NCI-H1436 (cell line): ENCODE results near the gene HACD3.
"Not testable (repeated sequence)": the region's sequence is repeated elsewhere in the genome, so short reads cannot be mapped to it uniquely, and the experiment has no call there.

Experiments used
- DNase-seq: peaks from one replicate; lab custom pipeline; 2025; lab: John Stamatoyannopoulos, UW

Gene HACD3

DNA sequence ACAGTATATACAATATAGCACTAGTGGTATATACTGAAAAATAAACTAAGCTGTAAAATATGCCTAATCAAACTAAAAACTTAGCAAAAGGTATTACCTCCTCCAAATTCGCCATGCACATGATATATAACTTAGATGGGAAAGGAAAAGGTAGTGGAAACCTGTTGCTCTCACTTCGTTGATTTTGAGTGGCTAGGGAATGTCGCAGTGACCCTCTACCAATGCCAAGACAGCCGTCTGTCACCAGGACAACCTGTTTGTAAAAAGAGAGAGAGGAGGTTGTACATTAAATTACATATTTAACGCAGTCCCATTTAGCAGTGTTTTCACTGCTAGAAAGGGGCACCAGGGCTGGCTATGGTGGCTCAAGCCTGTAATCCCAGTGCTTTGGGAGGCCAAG lies 69.4 kb downstream of the HACD3 start:
- no peak for DNase-seq

DNA sequence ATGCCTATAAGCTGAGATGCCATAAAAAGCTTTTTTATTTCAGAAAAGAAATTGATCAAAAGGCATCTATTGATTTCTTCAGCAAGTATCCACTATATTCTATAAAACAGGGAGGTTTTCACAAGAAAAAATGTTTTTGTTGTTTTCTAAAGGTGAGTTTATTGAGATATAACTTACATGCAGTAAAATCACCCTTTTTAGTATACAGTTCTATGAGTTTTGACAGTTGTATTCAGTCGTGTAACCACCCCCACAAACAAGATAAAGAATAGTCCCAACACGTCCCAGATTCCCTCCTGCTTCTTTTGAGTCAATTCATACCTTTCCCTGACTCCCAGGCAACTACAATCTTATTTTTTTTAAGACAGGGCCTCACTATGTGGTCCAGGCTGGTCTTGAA lies 72.9 kb downstream of the HACD3 start:
- no peak for DNase-seq

DNA sequence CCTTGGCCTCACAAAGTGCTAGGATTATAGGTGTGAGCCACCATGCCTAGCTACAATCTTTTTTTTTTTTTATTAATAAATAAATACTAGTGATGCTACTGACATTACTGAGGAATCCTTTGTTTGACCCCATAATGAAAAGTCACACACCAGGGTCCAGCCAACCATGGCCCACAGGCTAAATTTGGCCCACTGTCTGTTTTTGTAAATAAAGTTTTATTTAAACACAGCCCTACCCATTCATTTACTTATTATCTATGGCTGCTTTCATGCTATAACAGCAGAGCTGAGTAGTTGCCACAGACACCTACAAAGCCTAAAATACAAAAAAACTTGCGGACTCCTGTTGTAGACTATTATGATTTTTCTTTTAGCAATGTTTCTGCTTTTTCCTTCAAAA lies 73.3 kb downstream of the HACD3 start:
- no peak for DNase-seq

DNA sequence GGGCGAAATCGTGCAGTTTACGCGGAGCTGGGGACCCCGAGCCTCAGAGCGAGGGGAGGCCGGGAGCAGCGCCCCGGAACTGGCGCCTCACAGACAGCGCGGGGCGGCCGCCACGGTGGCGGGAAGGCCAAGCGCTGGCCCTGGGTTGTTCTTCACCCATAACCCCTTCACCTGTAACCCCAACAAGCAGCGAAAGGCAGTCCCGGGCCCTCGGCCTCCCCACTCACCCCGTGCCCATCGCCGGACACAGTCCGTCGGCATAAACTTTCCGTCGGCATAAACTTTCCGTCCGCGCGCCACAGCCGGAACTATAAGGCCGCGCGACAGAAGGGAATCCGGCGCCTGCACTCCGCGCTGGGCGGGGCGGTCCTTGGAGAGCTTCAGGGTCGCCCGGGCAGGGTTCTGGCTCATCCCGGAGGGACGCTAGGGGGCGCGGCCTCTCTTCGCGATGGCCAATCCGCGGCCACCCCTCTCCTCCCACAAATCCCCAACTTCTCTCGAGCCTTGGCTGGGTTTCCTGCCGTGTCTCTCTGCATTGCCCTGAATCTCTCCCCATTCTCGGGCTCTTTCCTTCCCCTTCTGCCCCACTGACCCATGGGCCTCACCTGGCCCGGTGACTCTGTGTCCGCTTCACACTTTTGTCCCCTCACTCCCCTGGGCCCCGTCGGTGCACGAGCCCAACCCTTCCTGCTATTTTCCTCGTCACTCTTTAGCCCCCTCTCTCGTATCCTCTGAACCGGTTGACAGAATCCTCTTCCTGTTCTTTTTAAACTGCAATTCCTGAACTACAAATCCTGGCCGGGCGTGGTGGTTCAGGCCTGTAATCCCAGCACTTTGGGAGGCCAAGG lies 80.8 kb downstream of the HACD3 start, which contains the start of gene INTS14:
INTS14 (minus strand) TSS at position 261 of the 848 bp plus-strand sequence. CDS start 3,751 bp downstream, outside the sequence.
- peak; percentile 95 for DNase-seq

DNA sequence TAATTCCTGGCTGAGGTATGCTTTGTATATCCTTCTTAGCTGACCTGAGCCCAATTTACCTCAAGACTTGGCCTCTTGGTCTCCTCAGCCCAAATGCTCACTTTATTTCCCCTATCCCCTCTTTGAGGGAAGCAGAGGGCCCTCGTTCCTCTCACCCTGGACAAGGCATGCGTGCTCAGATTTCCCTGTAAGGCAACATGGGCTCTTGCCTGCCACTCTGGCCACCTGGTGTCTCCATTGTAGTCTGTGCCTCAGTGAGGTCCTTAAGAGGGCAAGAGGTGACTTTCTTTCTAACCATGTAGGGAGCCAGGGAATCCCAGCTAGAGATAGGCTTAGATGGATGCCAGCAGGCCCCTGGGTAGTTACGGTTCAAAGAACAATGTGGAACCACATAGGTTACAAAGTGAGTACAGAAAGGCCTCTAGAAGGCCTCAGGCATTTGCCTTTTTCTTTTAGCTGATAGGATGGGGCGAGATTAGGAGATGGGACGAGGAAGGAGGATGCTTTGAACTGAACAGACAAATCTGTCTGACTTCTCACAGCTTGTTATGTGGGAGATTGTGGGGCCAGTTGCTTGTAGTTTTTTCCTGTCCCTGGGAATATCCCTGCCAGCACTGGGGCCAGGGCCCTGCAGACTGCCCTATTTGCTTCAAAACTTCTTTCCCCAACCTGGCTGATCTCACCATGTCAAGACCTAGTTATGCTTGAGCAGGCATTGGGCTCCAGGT lies 81.8 kb downstream of the HACD3 start:
- no peak for DNase-seq

DNA sequence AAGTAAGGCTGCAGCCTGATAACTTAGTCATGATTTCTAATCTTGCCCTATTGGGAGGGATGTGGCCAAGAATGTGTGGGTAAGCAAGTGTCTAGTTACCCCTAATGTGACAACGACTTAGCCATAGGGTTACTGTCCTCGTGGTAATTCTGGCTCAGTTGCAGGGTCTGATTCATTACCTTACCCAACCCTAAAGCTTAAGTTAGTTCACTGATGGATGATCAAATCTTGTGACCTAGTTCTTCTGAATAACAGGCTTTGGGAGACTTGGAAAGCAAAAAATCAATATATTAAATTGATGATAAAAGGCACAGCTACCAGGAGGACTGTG lies 82.3 kb downstream of the HACD3 start:
- DNase-seq, result no peak

DNA sequence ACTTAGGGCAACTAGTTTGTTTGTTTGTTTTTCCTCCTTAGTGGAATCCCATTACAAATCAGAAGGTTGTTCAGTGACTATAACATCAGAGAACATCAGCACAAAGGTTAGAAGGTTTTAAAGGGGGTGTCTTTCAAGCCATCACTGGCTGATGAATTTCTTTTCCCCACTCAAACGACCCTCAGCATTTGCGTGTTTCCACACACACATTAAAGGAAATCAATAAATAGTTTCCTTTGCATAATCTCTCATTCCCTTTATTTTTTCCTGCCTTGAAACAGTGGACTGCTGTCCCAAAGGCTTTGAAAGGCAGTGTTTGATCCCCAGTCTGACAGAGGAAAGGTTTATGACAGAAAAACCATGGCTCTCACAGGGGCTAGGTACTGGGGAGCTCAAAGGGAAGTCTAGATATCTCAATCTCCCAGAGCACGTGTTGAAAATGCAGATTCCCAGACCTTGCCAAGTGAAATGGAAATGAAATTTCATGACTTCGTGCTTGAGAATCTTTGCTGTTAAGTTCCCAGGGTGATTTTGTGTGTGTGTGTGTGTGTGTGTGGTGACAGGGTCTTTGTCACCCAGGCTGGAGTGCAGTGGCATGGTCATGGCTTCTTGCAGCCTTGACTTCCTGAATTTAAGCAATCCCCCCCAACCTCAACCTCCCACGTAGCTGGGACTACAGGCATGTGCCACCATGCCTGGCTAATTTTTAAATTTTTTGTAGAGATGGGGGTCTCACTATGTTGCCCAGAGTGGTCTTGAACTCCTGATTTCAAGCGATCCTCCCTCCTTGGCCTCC lies 82.9 kb downstream of the HACD3 start:
- no peak for DNase-seq

DNA sequence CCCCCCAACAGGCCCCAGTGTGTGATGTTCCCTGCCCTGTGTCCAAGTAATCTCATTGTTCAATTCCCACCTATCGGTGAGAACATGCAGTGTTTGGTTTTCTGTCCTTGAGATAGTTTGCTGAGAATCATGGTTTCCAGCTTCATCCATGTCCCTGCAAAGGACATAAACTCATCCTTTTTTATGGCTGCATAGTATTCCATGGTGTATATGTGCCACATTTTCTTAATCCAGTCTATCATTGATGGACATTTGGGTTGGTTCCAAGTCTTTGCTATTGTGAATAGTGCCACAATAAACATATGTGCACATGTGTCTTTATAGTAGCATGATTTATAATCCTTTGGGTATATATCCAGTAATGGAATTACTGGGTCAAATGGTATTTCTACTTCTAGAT lies 85.6 kb downstream of the HACD3 start:
- not testable (repeated sequence) for DNase-seq

DNA sequence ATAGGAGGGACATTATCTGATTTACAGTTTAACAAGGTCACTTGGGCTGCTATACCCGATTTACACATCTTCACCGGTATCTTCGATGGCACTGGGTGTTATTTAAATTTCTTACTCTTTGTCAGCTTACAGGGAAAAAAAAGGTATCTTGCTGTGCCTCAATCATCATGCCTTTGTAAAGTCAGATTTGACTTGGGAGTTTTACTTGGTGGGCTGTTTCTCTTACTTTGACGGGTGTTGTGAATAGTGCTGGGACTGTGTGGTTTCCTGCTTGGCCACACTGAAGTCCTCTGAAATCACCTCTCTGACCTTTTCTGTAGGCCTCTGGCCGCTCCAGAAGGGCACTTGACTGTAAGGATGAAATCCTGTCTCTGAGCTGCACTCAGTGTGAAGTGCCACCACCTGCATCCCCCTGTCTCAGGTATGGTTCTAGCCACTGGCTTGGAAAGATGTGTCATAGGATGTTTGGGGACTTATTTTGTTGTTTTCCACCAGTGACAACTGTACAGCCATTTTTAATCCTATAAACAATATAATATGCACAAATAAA lies 88.4 kb downstream of the HACD3 start:
- DNase-seq, result no peak

DNA sequence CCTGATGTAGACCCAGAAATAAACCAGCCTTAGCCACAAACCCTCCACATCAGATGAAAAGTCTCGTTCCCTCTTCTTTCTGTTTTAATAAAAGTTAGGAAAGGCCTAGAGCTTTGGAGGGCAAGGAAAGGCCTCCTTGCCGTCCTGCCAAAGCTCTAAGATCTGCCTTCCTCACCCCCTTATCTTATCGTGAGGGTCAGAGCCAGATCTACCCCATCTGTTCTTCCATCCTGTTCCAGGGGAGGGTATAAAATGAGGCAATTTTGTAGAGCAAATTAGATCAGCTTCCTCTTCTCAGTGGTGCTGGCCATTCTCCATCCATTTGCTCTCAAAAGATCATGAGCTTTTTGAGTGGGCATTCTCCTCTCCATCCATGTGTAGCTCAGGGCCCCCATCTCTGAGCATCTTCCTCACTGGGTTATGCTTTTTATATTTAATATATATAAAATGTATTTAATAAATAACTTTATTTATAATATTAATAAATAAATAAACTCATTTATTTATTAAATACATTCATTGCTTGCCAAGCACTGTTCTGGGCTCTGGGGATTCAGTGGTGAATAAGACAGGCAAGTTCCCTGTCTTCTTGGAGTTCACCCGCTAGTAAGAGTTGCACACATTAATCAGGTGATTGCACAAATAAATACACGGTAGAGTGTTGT lies 89.5 kb downstream of the HACD3 start:
- no peak for DNase-seq

DNA sequence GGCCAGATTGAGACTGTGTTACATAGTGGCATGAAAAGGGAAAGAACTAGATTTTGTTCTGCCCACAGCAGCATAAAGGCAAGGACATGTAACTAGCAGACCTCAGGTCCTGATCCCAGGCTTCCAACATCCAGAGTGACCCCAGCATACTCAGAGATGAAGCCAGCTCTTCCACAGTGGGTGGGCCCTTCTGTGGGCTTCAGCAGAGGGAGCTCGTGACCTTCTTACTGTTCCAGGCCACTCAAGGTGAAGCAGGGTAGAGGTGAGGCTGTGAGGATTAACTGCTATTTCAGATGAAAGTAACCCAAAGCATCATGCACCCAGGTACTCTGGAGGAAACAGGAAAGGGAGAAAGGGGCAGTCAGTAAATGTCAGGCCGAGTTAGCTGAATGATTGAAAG lies 90.6 kb downstream of the HACD3 start:
- no peak for DNase-seq

DNA sequence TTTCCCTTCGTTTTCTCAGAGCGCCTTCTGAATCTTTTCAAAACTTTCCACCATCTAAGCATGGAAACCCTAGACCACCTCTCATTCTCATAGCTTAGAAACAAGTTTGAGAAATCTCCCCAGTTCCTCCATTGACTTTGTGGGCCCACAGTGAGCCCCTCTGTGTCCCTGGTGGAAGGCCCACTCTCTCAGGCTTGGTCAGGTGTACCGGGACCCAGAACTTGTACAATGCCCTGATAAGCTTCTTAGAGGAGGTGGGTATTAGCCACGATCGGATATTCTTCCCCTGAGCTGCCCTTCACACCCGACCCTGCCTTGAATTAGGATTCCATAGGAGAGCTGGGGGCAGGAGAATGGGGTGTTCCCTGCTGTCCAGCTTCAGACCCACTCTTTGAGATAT lies 91.4 kb downstream of the HACD3 start, which contains the start of gene SLC24A1:
SLC24A1 (plus strand) TSS at position 301 of the 400 bp plus-strand sequence. CDS start 2,143 bp downstream, outside the sequence.
- no peak for DNase-seq

DNA sequence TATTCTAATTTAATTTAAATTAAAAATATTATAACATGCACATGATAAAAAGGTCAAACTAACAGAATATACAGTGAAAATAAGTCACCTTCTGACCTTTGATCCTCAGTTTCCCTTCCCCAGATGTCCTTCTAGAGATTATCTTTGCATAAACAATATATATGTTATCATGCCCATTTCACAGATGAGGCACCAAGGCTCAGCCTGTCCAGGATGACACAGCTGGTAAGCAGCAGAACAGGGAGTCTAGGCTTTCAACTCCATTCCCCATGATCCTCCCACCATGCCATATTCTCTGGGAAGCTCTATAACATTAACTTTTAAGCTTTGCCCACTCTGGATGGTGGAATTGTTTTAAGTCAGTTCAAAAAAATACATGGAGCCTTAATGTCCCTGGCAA lies 92.8 kb downstream of the HACD3 start:
- DNase-seq, result no peak

DNA sequence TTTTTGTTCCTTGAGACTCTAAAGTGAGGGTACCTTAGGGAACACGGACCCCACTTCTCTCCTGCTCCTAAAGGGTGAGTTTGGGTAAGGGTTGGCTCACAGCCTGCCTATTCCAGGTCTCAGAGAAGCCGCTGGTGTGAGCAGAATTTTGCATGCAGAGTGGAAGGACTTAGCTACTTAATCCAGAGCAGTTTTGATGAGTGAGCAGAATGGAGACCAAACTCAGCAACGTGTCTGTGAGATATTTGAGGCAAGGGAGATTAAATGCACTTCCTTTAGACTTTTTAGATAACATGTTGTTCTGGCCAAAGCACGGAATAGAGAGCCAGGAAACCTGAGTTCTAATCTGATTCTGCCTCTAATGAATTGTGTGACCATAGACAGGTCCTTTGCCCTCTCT lies 96.6 kb downstream of the HACD3 start:
- DNase-seq, result no peak
